COR-L47 (cell line): ENCODE data around the gene CYS1.
"Not testable (repeated sequence)": the region's sequence is repeated elsewhere in the genome, so short reads cannot be mapped to it uniquely, and the experiment has no call there.

Source experiments
- DNase-seq: peaks from one replicate; lab custom pipeline; 2025; lab: John Stamatoyannopoulos, UW

The CYS1 gene

DNA sequence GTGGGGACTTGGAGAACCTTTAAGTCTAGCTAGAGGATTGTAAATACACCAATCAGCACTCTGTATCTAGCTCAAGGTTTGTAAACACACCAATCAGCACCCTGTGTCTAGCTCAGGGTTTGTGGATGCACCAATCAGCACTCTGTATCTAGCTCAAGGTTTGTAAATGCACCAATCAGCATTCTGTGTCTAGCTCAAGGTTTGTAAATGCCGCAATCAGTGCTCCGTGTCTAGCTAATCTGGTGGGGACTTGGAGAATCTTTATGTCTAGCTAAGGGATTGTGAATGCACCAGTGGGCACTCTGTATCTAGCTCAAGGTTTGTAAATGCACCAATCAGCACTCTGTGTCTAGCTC is 11.7 kb upstream of the CYS1 start:
- not testable (repeated sequence) for DNase-seq

DNA sequence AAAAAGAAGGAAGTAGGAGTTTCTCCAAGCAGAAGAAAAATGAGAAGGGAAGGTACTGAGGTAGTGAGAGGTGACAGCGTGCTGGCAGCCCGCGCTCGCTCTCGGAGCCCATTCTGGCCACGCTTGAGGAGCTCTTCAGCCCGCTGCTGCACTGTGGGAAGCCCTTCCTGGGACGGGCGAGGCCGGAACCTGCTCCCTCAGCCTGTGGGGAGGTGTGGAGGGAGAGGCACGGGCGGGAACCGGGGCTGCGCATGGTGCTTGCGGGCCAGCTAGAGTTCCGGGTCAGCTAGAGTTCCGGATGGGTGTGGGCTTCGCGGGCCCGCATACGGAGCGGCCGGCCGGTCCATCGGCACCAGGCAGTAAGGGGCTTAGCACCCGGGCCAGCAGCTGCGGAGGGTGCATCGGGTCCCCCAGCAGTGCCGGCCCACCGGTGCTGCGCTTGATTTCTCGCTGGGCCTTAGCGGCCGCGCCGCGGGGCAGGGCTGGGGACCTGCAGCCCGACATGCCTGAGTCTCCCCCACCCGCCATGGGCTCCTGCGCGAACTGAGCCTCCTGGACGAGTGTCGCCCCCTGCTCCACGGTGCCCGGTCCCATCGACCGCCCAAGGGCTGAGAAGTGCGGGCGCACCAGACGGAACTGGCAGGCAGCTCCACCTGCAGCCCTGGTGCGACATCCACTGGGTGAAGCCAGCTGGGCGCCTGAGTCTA is 11.1 kb upstream of the CYS1 start:
- DNase-seq, result no peak

DNA sequence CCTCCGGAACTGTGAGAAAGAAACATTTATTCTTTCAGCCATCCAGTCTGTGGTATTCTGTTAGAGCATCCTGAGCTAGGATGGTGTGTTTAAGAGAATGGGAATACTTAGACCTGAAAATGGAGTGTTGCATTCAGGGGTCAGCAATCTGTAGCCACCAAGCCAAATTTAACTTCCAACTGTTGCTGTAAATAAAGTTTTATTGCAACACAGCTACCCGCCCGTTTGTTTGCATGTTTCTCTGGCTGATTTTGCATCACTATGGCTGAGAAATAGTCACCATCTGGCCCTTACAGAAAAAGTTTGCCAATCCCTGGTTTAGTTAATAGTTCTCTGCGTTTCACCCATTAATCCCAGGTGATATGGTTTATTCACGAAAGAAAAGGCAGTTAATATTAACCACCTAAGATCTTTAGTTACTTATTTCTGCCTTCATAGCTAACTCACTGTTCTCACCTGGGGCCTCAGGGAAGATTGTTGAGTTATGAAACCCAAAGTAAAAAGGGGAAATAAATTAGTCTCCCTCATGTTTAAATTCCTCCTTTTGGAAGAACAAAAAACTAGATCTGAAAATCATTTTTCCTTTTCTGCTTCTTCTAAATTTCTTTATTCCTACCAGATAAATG is 9.5 kb upstream of the CYS1 start:
- no peak for DNase-seq

DNA sequence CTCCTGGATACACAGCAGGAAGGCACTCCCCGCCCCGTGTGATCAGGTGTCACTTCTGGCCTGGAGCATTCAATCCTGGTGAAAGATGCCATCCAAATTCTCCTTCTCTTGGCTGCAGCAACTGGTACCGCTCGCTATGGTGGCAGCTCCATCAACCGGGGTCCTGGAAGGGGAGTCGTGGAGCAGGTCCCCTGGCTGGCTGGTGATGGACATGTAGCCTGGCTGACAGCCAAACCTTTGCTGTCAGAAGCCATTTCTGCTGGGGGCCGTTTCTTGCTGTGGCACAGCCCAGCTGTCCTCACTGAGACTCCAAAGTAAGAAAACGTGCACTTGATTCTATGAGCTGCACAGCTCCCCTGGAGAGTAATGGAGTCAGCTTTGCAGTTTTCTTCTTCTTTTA is 7.1 kb upstream of the CYS1 start:
- DNase-seq, result peak; percentile 29

DNA sequence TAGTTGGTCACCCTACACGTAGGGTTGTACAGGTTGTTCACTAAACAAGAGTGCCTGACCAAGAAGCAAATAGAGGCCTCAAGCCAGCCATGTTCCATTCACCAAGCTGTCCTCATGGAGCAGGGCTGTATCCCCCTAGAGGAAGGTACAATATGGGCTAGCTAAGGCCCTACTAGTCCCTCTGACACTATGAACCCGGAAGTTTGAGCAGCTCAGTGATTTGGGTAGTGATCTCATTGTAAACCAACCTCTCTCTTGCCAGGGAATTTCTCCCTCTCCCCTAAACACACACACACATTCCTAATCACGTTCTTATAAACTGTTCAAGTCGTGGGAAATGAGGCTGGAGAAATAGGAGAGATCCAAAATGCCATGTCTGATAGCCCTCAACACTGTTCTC is 6.7 kb upstream of the CYS1 start:
- DNase-seq, result no peak

DNA sequence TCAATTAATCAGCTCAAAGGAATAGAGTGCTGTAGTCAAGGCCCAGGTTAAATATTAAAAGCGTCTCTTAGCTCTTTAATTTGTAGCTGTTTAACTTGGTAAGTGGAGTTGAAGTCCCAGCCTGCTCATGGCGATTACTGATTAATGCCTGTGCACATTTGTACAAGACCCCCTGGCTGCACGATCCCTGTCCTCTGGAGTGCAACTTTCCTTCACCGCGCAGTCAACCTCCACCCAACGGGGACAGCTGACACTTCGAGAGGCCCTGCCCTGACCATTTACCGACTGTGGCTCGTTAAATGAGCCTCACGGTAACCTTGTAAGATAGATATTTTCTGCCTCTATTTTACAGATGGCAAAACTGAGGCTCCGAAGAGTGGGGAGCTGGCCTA is 5.5 kb upstream of the CYS1 start:
- no peak for DNase-seq

DNA sequence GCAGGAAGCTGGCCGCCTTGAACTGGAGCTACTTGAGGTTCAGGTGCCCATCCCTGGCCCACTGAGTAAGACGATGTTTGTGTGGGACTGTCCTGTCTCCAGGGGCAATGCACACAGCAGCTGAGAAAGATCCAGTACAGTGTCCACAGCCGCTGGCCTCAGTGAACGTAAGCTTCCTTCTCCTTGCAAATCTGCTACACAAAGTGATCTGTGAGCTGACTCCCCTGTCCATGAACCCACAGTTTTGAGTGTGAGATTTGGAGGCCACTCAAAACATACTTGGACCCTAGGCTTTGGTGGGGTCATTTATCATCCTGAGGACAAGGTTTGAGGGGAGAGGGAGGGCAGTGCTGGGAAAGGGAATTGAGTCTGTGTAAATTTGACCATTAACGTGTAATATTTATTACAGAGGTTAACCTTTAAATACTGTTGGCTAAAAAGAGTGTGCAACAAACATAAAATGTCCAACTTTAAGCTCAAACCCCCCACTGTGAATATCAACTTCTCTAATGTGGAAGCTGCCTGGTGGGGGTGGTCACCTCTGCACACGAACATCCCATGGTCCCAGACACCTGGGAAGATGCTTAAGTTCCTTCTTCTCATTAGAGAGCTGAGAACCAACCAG is 4.9 kb upstream of the CYS1 start:
- no peak for DNase-seq

DNA sequence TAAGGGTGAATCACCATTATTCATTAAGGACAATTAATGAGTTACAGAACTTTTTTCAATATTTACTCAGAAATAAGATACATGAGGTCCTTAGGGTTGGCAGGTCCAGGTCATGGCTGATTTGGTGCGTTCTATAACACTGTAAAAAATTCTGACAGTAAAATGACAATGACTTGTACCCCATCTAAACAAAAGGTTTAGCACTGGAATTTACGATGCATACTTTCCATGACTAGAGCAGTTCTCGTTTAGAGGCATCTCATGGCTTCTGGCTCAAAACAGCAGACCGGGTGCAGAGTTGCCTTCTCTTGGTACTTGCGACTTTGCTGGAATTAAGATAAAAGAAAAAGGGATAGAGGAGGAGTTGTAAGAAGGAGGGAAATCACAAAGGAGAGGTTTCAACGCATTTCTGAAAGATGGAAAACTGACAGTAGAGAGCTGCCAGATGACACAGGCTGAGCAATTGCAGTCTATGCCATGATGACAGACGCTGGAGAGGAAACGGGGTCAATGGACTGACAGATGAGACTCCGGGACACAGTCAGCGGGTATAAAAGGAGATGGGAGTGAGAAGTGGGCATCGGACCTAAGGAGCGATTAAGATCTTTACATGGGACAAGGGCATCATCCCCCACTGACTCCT is 4.1 kb upstream of the CYS1 start:
- no peak for DNase-seq

DNA sequence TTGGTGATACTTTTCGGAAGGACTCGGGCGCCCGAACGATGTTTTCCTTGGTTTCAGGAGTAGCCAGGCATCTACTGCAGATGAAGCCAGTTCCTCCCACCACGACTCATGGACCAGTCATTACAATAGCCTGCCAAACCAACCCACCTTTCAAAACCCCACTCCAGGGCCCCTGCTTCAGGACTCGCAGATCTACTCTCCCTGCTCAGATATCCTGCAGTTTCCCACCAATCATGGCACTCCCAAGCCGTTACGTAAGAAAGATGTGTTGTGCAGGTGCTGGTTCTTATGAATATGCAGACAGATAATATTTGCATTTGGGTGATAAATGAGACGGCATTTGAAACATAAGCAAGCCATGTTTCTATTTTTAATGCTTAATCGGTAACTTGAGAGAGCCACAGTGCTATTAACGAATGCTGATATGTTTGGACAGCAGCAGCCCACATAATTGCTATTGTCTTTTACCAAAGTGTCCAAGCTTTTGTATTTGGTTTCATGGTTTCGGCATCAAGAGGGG is 3.5 kb upstream of the CYS1 start:
- peak; percentile 69 for DNase-seq

DNA sequence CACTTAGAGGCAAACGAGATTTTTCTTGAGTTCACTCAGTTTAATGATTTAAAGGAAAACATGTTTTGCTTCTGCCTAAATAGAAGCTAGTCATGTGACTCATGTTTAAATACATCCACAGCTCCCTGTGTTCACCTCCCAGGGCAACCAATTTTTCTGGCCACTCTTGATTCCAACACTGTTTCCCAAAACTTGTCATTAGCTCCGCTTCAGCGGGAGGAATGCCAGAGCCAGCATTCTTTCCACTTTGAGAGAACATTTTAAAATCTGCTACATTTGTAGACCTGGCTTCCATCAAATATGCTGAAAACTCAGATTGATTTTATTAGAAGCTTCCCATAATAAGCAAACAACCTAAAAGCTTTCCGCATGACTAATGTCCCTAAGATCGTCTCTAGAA is 2.8 kb upstream of the CYS1 start:
- DNase-seq, result no peak

DNA sequence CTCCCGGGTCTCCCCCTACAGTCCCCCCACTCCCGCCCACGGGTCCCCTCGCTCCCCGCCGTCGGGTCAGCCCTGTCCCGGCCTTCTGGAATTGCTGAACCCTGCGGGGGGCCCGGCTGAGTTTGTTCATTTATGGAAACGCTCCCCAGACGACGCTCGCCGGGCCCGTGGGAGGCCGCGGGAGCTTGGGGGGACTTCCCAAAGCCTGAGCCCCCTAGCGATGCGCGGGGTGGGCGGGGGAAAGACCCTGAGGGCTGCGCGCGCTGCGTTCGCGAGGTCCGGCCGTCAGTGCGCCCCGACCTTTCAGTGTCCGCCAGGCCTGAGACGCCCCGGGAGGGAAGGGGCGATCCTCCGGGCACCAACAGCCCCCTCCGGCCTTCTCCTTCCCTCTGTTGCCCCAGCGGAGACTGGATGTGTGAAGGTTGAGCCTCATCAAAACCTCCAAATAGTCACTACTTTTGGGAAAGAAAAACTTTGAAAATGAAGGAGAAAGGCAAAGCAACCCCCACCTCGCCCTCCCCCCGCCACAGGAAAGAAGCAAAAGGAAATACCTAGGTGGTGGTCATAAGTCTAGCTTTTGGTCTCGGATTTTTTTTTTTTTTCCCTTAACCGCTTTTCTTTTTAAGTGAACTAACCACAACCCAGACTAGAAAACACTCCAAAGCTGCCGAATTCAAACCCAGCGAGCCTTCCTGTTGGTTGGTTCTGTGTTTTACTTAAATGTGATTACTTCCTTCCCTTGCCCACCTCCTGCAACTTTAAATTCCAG is 509 bp upstream of the CYS1 start:
- DNase-seq, result no peak

DNA sequence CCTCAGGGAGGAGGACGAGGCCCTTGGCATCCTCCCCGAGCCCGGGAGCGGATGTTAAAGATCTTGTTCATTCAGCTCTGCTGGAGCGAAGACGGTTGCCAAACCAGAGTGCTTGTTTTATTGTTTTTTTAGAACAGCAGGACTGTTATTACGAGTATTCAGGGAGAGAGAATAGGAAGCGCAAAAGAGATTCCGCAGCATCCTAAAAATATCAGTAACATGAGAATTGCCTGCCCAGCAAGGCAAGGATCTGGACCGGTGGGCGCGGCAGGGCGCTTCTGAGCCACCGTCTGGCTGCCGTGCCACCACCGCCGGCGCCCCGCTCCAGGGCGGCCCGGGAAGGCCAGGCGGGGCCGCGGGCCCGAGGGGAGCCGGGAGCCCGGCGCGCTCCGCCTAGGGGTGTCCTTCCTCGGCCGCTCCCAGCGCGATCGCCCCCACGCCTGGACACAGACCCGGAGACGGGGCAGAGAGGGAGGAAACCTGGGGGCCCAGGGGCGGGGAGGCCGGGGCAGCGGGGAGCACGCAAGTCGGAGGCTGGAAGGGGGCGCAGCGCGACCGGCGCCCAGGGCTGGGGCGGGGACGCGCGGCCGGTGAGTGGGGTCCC is 843 bp downstream of the CYS1 start:
- DNase-seq, result peak; percentile 21

DNA sequence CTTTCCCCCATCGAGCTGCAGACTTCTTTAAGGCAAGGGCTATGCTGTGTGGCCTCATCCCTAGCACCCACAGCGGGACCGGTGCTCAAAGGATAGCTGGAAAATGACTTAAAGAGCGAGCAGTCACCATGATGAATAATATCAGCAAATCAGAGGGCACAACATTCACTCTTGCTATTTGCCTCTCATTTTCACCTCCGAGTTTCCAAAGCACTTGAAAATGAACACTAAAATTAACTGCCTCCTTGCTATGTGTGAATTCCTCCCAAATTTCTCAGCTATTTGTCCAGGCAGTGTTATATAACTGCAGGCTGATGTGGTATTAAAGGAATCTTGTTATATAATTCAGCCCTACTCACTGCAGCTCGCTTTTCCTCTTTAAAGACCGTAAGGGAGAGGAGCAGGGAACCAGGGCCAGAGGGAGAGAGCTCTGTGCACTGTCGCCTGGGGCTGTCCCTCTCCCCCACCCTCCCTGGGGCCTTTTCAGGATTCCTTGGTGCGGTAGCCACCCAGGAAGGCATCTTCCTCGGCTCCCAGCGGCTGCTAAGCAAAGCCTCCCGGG is 1.4 kb downstream of the CYS1 start:
- no peak for DNase-seq

DNA sequence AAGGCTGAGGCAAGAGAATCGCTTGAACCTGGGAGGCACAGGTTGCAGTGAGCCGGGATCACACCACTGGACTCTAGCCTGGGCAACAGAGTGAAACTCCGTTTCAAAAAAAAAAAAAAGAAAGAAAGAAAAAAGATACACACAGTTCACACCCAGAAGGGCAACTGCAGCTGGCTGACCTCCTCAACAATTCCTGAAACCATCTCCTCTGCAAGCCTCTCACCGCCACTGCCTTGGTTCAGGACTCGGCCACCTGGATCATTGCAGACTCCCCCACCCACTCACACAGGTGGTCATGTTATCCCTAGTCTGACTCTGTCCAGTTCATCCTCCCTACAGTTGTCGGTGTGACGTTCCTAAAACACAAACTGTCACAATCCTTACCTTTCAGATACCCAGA is 2.2 kb downstream of the CYS1 start:
- no peak for DNase-seq

DNA sequence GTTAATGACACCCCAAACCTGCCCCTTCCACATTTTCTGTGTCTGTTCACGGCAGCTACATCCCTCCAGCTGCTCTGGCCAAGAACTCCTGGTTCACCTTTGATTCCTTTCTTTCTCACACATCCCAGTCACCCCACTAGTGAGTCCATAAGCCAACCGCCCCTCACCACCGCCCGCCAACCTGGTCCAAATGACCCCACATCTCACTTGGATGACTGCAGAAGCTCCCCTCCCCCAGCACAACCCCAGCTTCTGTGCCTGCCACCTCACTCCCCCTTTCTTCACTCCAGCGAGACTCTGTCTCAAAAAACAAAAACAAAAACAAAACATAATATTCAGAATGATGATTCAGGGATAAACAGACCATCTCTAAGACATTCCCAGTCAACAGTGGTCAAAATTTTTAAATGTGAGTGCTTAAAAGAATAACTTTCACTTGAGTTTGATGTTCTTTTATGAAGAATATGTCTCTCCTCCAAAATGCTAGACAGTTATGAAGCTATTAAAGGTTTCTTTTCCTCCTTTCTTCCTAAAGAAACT is 3.2 kb downstream of the CYS1 start:
- no peak for DNase-seq

DNA sequence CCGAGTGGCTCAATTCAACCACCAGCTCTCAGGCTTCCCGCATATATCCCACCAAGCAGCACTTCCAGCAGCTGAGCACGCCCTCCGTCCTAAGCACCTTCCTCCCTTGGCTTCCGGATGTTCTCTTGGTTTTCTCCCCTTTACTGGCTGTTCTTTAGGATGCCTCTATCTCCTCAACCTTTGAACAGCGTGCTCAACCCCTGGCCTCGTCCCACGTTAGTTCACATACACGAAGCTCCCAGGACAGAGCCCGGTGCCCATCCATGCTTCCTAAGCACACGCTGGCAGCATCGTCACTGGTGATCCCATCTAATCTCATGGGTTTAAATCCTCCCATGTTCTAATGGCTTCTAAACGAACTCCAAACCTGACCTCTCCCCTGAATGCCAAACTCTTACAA is 3.7 kb downstream of the CYS1 start:
- no peak for DNase-seq

DNA sequence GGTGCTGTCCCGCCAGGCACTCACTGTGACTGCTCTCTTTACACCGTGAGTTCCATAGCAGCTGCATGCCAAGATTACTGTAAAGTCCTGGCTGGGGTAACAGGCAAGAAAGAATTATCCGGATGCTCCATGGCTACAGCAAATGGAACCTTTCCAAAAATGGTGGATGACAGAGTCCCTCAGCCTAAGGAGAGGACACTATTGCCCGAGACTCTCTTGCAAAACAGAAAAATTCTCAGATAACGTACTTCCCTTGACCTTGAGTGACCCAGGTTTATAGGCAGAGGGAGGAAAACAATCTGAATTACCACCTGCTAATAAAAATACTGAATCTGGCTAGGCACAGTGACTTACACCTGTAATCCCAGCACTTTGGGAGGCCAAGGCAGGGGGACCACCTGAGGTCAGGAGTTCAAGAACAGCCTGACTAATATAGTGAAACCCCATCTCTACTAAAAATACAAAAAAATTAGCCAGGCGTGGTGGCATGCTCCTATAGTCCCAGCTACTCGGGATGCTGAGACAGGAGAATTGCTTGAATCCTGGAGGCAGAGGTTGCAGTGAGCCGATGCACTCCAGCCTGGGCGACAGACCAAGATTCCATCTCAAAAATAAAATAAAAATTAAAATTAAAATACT is 4.5 kb downstream of the CYS1 start:
- no peak for DNase-seq

DNA sequence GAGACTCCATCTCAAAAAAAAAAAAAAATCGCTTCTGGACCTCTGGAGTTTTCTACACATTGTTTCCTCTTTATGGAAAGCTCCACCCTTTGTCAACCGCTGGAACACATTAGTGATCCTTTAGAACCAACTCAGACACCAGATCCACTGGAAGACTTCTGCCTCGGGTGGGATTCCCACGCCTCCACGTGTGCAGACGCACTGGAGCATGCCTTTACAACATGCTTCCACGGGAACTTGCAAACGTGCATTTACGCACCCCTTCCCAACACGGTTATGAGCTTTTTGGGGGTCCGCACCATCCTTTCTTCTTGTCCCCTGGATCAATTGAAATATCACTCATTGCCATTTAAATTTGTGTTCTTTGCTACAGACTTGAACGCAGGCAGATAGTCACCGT is 5.1 kb downstream of the CYS1 start:
- no peak for DNase-seq

DNA sequence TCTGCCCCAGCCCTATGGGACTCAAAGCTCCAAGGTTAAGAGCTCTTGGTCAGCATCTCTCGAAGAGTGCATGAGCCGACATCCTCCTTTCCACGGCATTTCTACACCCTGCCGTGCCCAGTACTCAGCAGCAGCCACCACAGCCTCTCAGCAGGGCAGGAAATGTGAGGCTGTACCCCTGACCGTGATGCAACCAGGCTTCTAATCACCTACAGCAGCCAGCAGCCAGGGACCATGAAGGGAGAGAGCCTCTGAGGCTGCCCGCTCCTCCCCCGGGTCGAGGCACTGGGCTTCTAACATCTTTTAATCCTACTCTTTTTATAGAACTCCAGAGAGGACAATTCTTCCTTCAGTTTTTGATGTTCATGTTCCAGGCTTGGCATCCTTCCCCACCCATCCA is 6.5 kb downstream of the CYS1 start:
- no peak for DNase-seq

DNA sequence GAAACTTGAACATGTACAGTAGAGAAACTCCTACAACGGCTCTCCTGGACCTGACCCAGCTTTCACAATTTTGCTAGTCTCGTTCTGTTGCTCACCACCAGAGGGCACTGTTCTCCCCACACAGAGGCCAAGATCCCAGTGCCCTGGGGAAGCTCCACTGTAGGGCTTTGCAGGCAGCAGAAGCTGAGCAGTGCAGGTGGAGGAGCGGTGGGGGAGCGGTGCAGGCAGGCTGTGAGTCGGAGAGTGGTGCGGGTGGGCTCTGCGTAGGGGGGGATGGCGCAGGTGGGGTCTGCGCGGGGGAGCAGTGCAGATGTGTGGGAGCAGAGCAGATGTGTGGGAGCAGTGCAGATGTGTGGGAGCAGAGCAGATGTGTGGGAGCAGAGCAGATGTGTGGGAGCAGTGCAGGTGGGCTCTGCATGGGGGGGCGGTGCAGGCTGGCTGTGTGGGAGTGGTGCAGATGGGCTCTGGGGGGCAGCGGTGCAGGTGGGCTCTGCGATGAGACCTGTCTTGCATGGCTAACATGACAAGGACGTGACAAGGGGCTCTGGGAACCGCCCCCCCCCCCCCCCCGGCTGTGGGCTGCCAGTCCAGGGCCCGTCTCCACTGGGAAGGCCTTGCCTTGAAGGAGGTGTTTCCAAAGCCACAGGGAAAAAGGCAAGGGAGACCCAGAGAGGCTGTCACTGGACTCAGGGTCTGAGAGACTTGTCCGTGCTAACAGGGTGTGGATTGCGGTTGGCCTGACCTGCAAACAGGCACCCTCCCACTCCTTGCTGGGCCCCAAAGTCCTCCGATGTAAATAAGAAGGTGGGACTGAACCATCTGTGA is 7.3 kb downstream of the CYS1 start:
- peak; percentile 85 for DNase-seq
